ENCODE data around the gene EFR3B. TPM values are rescaled to one million over a fixed set of nuclear protein-coding genes. Genes with fewer than 3 reads are reported as not detected.

The EFR3B gene
- total RNA-seq, 2 experiments from 2014 or later: not detected

GRCh38 chr2:25089605-25090315, 47.9 kb downstream of the EFR3B start:
- no peaks in the 10 kb centered on the region for H3K4me1 ChIP-seq (ENCODE audit: insufficient read depth, low read length, poor library complexity, severe bottlenecking)
- H3K36me3 ChIP-seq (ENCODE audit: insufficient read depth, low read length): no peaks in the 10 kb centered on the region
- no peaks in the 10 kb centered on the region for H3K79me2 ChIP-seq (ENCODE audit: insufficient read depth, low read depth, low read length)
- H3K4me2 ChIP-seq (ENCODE audit: low read length): no peak overlapping the region
- BruUV-seq (replicated peaks): no TSS peak
- no peak overlapping the region for H2AFZ ChIP-seq (ENCODE audit: low read length)
- no peaks in the 10 kb centered on the region for H4K20me1 ChIP-seq (ENCODE audit: insufficient read depth, low read length)
- DNase-seq (ENCODE audit: low spot score): no peak
- no peak overlapping the region for H3K4me3 ChIP-seq (ENCODE audit: low read depth, low read length, poor library complexity, severe bottlenecking)
- ChIA-PET CTCF (ENCODE audit: unreplicated experiment) (no interaction called here), POLR2A (no interaction called here)
- H3K9me3 ChIP-seq (ENCODE audit: low read length): no peaks in the 10 kb centered on the region
- H3K9me2 ChIP-seq (ENCODE audit: insufficient read depth, low read length): no peaks in the 10 kb centered on the region
- no peak overlapping the region for H3K27ac ChIP-seq (ENCODE audit: low read depth, low read length, poor library complexity, severe bottlenecking)
- TF ChIP-seq EZH2phosphoT487 (IDR thresholded peaks at IDR 0.05; ENCODE audit: borderline replicate concordance, low read depth, low read length) (no peak), CTCF (conservative IDR thresholded peaks at IDR 0.05; ENCODE audit: low read length) (no peak)
- intact Hi-C loops (cut with micrococcal nuclease; ENCODE audit: unreplicated experiment): no loop called here

- ChIA-PET CTCF (ENCODE audit: unreplicated experiment) (no interaction called here), POLR2A (no interaction called here)
- intact Hi-C loops (cut with micrococcal nuclease; ENCODE audit: unreplicated experiment): no loop called here
- BruUV-seq (replicated peaks): no TSS peak
- no peak for TF ChIP-seq CTCF (conservative IDR thresholded peaks at IDR 0.05; ENCODE audit: low read length)
- TF ChIP-seq EZH2phosphoT487 (IDR thresholded peaks at IDR 0.05; ENCODE audit: borderline replicate concordance, low read depth, low read length): no peak
- Histone ChIP-seq H2AFZ (ENCODE audit: low read length) (no peak overlapping the region), H3K4me2 (ENCODE audit: low read length) (no peak overlapping the region), H3K4me3 (ENCODE audit: low read depth, low read length, poor library complexity, severe bottlenecking) (no peak overlapping the region), H3K9me2 (ENCODE audit: insufficient read depth, low read length) (no peaks in the 10 kb centered on the region), H4K20me1 (ENCODE audit: insufficient read depth, low read length) (no peaks in the 10 kb centered on the region), H3K36me3 (ENCODE audit: insufficient read depth, low read length) (no peaks in the 10 kb centered on the region), H3K9me3 (ENCODE audit: low read length) (no peaks in the 10 kb centered on the region), H3K79me2 (ENCODE audit: insufficient read depth, low read depth, low read length) (no peaks in the 10 kb centered on the region), H3K27ac (ENCODE audit: low read depth, low read length, poor library complexity, severe bottlenecking) (no peak overlapping the region), H3K4me1 (ENCODE audit: insufficient read depth, low read length, poor library complexity, severe bottlenecking) (no peaks in the 10 kb centered on the region)
- DNase-seq (ENCODE audit: low spot score): no peak
Measured at GRCh38 chr2:25090801-25091200, 48.9 kb downstream of the EFR3B start.

- Histone ChIP-seq H3K4me3 (ENCODE audit: low read depth, low read length, poor library complexity, severe bottlenecking) (no peak overlapping the region), H3K4me2 (ENCODE audit: low read length) (no peak overlapping the region), H3K4me1 (ENCODE audit: insufficient read depth, low read length, poor library complexity, severe bottlenecking) (no peaks in the 10 kb centered on the region), H3K27ac (ENCODE audit: low read depth, low read length, poor library complexity, severe bottlenecking) (no peak overlapping the region), H3K79me2 (ENCODE audit: insufficient read depth, low read depth, low read length) (no peaks in the 10 kb centered on the region), H3K36me3 (ENCODE audit: insufficient read depth, low read length) (no peaks in the 10 kb centered on the region), H2AFZ (ENCODE audit: low read length) (no peak overlapping the region), H3K9me2 (ENCODE audit: insufficient read depth, low read length) (no peaks in the 10 kb centered on the region), H4K20me1 (ENCODE audit: insufficient read depth, low read length) (no peaks in the 10 kb centered on the region), H3K9me3 (ENCODE audit: low read length) (no peaks in the 10 kb centered on the region)
- ChIA-PET CTCF (ENCODE audit: unreplicated experiment) (no interaction called here), POLR2A (no interaction called here)
- TF ChIP-seq CTCF (conservative IDR thresholded peaks at IDR 0.05; ENCODE audit: low read length) (no peak), EZH2phosphoT487 (IDR thresholded peaks at IDR 0.05; ENCODE audit: borderline replicate concordance, low read depth, low read length) (no peak)
- intact Hi-C loops (cut with micrococcal nuclease; ENCODE audit: unreplicated experiment): no loop called here
- no TSS peak for BruUV-seq (replicated peaks)
- no peak for DNase-seq (ENCODE audit: low spot score)
Measured at GRCh38 chr2:25091265-25091664, 49.4 kb downstream of the EFR3B start.

Data from OCI-LY7 (cell line).